Loucy (cell line): ENCODE data around the gene ZNF837.

Experiments
- EZH2phosphoT487 ChIP-seq: fragments of 200-600 bp; IDR thresholded peaks from 2 replicates; pipeline ENCODE4 v1.6.1; 2018; ENCODE audit warnings: antibody characterized with exemption, mild to moderate bottlenecking, moderate library complexity, borderline replicate concordance
- TF ChIP-seq, protein P1 (sequence below): fragments of 200-600 bp; sonication (generic); conservative IDR thresholded peaks from 2 replicates; pipeline ENCODE4 v1.5.1; 2014; ENCODE audit warnings: mild to moderate bottlenecking, antibody characterized with exemption, low read length

DNA sequence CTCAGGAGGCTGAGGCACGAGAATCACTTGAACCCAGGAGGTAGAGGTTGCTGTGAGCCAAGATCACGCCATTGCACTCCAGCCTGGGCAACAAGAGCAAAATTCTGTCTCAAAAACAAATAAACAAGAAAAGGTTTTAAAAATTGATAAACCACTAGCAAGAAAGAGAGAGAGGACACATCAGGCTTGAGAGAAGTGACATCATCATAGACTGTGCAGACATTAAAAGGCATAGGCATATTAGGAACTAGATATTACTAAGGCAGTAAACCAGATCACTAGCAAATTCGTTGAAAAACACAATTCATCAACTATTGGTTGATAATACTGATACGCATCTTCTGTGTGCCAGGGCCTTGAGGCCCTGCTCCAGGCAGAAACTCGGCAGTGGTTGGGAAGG lies 35.3 kb downstream of the ZNF837 start:
- TF ChIP-seq, protein P1, sequence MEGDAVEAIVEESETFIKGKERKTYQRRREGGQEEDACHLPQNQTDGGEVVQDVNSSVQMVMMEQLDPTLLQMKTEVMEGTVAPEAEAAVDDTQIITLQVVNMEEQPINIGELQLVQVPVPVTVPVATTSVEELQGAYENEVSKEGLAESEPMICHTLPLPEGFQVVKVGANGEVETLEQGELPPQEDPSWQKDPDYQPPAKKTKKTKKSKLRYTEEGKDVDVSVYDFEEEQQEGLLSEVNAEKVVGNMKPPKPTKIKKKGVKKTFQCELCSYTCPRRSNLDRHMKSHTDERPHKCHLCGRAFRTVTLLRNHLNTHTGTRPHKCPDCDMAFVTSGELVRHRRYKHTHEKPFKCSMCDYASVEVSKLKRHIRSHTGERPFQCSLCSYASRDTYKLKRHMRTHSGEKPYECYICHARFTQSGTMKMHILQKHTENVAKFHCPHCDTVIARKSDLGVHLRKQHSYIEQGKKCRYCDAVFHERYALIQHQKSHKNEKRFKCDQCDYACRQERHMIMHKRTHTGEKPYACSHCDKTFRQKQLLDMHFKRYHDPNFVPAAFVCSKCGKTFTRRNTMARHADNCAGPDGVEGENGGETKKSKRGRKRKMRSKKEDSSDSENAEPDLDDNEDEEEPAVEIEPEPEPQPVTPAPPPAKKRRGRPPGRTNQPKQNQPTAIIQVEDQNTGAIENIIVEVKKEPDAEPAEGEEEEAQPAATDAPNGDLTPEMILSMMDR, result no peak
- no peak for TF ChIP-seq EZH2phosphoT487
